ENCODE data around the gene SLC9A8.
"Not testable (repeated sequence)": the region's sequence is repeated elsewhere in the genome, so short reads cannot be mapped to it uniquely, and the experiment has no call there.

Gene SLC9A8

DNA sequence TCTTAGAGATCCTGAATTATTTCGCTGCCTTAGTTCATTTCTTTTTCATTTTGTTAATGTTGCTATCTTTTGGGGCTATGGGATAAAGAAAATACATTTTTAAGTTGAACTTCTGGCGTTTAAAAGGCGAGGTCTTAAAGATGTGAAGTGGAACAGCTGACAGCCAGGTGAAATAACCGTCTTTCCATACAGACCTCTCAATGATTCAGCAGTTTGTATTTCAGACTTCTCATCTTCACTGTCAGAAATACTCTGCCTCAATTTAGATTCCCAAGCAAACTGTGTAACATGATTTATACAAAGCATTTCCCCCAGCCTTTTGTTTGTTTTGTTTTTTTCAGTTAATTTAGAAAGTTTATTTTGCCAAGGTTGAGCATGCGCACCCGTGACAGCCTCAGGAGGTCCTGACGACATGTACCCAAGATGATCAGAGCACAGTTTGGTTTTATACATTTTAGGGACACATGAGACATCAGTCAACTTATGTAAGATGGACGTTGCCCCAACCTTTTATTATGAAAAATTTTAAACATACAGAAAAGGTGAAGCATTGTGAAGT, 40.0 kb downstream of the SLC9A8 start:
- DNase-seq = no peak

DNA sequence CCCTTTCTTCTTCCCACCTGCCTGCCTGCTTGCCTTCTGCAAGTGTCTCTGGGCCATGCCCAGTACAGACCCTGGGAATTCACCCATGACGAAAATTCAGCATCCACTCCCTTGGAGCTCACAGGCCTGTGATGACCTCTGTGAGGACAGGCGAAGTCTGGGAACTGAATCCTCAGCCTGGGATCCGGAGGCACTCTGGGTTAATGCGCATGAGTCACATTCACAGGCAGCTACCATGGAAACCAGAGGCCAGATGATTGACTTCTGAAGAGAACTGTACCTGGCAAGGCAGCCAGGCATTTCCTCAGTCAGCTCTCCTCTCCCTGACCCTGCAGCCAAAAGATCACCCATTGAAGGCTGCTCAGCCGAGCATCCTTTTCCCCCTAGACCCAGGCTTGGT, 41.0 kb downstream of the SLC9A8 start:
- no peak for DNase-seq

DNA sequence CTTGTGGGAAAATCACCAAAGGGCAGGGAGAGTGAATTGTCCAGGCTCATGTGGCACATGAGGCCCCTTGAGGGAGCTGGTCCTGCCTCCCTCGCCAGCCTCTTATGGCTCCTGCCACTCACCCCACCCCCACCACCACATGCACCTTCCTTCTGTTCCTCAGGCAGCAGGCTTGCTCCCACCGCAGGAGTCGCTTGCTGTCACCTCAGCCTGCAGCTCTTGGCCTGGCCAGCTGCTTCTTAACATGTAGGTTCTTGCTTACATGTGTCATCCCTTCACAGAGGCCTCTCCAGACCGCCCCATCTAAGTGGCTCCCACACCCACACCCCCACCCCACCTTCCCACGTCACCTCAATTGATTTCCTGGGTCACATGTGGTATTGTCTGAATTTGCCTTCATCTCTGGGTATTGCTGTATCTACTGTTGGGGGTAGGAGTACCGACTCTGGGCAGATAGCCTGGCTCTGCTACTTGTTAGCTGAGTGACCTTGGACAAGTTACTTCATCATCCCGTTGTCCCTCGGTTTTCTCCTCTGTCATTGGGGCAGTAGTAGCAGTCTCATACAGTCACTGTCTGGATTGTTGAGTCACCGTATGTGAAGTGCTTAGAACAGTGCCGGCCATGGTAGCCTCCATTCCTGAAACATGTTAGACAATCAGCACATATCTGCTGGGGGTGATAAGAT, 41.7 kb downstream of the SLC9A8 start:
- no peak for DNase-seq

DNA sequence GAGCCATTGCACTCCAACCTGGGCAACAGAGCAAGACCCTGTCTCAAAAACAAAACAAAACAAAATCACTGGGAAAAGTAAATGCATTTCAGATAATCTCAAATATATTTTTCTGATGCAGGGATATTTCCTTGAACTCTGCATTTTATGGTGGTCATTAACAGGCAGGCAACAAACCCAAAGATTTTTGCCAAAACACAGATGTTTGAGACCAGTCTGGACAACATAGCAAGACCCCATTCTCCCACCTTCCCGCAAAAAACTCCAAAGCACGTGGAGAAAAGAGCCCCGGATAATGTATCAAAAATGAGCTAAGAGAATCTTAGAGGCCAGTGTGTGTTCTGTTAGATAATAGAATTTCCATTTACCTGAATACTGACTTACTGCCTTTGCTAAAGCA, 44.3 kb downstream of the SLC9A8 start:
- no peak for DNase-seq

DNA sequence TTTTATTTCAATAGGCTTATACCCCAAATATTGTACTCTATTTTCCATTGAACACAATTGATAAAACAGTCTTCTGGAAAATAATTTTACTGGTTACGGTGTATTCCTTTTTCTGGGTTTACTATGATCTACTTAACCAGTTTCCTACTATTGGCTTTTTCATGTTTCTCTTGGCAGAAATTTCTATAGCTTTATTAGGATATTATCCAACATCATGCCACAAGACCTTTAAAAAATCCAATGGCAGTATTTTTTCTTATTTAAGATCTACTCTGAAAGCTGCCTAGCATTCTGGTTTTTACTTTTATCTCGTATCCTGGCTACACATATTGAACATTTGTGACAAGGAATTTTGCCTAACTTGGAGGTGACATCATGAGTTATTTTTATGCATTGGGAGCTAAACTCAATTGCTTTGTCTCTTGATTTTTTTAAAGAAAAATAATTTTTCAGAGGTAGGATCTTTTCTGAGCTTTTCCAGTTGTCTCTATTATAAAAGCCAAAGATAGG, 45.5 kb downstream of the SLC9A8 start:
- no peak for DNase-seq

DNA sequence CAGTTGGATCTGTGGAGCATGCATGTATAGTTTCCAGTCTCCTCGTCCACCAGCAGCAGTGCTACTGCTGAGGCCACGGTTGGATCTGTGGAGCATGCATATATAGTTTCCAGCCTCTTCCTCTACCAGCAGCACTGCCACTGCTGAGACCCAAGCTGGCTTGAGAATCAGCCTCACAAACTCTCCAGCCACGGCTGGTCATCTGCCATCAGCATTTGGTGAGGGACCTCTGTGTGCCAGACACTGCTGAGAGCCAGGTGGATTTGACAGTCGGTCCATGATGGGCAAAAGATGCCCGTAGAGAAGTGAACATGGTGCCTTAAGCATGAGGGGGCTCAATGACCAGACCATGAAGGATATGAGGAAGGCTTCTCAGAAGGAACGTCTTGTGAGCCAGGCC, 46.4 kb downstream of the SLC9A8 start:
- DNase-seq = no peak

DNA sequence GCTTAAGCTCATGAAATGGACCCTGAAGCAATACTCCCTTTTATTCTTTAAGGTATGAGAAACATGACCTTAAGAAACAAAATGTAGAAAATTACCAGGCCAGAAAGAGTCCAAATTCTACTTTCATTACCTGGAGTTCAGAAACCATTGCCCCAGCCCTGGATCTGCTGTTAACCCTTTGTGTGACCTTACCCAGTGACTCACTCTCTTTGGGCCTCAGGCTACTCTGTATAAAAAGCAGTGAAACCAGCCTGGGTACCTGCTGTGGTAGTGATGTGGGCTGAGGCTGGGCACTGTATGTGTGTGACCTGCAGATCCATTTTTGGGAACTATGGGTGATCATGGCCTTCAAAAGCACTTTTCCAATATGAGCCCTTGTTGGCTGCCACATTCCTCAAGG, 47.2 kb downstream of the SLC9A8 start:
- no peak for DNase-seq

DNA sequence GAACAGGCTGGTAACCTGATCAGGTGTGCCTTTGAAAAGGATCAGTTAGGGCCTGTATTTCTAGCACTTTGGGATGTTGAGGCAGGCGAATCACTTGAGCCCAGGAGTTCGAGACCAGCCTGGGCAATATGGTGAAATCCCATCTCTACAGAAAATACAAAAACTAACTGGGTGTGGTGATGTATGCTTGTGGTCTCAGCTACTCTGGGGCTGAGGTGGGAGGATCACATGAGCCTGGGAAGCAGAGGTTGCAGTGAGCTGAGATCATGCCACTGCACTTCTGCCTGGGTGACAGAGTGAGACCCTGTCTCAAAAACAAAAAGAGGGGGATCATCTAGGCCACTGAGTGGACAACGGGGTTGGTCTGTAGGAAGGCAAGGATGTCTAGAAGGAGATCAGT, 48.6 kb downstream of the SLC9A8 start:
- DNase-seq = not testable (repeated sequence)

DNA sequence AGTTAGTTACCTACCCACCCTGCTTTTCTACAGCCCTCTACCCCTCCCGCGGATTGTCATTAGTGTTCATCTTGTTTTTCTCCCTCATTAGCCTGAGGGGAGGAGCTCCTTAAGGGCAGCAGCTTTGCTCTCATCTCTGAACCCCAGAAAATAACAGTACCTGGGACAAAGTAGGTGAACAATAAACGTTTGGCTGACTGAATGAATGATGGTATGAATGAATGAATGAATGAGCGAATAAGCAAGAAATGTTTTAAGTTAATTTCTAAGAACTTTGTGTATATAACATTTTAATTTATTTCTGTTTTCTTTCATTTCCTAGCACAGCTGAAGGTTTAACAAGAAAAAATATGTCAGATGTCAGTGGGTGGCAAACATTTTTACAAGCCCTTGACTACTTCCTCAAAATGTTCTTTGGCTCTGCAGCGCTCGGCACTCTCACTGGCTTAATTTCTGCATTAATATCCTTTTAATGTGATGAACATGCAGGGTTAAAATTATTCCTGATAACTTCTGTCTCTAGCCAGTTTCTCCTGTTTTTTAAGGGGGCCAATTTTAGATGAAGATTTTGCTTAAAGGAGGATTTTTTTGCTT, 50.1 kb downstream of the SLC9A8 start:
- no peak for DNase-seq

DNA sequence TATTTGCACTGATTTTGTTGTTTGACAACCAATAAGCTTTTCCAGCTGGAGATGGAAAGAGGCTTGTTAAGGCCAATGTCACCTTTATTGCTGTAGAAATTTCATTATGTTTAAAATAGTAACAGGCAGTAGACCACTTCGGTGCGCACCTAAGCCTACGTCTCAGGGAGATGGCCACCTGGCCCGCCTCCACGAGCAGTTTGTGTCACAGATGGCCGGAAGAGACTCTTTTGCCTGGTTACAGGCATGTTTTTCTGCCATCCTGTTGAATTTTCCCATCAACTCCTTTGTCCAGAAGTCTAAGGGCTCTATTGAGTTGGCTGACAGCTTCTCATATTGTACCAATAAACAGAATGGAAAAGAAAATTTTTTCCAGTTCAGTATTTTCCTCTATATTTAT, 51.0 kb downstream of the SLC9A8 start:
- no peak for DNase-seq

DNA sequence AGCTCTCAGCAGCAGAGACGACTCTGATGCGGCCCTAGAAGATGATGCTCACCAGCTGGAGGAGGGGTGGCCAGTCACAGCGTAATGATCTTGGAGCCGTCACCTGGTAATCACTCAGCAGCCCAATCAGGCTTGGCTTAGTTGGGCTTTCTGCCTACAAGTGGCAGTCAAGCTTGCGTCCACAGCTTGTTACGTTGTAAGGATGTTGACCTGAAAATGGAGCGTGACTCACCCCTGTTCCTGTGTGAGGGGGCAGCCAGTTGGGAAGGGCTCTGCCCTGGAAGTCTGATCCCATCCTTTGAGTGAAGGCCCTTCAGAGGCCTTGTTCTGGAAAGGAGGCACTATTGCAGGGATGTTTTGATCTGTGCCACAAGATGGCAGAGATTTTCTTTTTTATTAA, 52.9 kb downstream of the SLC9A8 start:
- no peak for DNase-seq

DNA sequence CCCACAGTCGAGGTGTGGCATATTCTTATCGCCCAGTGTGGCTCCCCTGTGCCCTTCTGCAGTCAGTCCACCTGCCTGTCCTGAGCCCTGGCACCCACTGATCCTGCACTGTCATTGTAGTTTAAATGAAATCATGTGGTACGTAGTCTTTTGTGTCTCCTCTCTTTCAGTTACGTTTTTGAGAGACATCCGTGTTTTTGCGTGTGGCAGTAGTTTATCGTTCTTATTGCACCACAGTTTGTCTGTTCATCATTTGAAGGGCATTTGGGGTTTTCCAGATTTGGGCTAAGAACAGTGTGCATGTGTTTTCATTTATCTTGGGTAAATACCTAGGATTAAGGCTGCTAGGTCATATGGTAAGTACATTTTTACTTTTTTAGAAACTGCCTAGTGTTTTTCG, 53.4 kb downstream of the SLC9A8 start:
- peak; percentile 44 for DNase-seq

DNA sequence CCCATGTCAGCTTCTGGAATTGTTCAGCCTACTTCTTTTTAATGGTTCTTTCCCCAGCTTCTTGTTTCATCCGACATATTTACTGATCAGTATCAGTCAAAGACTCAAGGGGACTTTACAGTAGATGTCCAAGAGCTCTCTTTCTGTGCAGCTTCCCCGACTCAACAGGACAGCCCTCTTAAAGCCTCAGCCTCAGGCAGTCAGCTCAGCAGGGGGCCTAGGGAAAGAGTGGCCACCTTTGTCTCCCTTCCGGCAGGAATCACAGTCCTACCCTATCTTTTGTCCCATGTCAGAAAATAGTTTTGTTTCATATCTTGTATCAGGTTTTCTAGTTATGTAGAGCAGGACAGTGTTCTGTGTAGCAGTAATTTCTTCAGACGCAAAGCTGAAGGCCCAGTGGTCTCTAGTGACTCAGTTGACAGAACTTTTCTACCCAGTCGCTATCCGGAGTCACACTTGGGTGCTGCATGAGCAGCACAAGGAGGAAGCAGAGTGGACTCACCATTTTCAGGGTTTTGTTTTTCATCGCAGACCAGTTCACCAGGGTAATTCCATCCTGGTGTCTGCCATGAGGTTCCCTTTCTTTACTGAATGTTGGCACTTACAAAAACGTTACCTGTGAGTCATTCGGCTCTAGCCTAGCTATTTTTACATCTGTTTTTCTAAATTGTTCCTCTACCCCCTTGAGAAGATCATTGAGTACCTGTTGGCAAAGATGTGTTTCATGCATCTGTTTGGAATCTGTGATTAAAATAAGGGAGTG, 55.0 kb downstream of the SLC9A8 start:
- no peak for DNase-seq

DNA sequence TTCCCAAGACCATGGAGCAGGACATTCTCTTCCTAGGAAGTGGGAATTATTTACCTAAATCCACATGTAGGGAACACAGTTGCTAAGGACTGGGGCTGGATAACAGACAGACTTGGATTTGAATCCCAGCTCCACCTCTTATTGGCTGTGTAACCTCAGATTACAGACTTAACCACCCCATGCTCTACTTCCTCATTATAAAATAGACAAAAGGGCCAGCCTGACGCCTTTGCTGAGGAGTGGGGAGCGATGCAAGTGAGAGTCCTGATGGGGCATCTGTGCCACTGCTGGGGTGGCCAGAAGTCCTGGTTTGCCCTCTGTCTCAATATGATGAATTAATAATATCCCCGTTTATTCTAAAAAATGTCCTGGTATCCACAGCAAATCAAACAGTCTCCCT, 55.9 kb downstream of the SLC9A8 start:
- no peak for DNase-seq

DNA sequence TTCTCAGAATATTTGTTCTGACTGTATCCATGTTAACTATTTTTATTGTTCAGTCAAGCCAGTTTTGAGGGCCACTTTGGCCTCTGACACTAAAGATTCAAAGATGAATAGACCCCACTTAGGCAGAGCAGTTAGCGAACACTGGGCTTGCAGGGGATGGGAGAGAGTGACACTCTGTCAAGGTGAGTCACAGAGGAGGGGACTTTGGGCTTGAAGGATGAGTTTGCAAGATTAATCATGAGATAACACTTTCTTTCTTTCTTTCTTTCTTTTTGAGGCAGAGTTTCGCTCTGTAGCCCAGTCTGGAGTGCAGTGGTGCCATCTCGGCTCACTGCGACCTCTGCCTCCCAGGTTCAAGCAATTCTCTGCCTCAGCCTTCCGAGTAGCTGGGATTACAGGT, 56.3 kb downstream of the SLC9A8 start:
- DNase-seq = peak; percentile 39

DNA sequence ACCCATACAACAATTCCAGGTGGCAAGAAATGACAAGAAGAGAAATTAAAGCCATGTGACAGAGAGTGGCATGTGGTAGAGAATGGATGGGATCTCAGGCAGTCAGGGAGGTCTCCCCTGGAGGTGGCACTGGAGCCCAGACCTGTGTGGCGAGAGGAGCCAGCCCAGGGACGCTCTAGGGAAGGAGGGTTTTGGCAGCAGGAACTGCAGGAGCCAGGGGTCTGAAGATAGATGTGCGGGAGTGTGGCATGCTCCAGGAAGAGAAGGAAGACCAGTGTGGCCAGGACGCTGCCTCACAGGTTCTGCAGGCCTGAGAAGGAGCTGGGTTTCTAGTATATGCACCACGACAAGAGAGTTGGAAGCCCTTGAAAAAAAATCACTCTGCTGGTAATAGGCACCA, 57.6 kb downstream of the SLC9A8 start:
- no peak for DNase-seq

DNA sequence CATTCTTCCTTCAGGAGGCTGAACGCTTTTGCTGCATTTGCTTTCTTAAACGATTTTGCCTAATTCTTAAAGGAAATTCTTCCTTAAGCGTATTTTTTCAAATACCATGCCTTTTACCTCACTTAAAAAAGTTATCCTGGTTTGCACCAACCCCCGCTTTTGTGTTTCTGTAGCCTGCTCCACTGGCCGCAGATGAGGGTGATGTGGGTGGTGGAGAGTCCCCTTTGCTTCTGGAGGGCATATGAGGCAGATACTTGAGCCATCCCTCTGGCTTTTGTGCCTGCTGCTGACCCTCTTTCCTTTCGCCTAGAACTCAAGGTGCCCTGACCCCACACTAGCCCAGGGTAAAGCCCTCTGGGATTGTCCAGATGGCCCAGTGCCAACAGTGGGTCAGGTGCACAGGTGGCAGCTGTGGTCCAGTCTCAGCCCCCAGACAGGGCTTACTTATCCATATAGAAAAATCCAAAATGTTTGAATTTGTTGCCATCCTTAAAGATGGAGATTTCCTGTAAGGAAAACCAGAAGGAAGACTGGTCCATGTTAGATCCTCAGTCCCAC, 58.8 kb downstream of the SLC9A8 start:
- DNase-seq = no peak

DNA sequence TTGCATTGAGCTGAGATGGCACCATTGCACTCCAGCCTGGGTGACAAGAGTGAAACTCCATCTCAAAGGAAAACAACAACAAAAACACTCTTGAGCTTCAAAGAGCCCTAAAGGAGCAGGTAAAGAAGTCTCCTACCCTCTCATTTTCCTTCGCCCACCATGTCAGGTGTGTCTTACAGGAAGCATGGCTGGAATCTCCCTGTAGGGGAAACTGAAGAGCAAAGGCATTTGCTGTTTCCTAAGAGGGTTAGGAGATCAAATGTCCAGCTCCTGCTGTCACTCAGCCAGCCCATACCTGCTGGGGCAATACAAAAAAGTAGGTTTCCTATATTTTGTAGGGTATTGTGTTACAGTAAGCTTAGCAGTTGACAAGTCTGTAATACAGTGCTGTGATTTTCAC, 59.4 kb downstream of the SLC9A8 start:
- DNase-seq = no peak

DNA sequence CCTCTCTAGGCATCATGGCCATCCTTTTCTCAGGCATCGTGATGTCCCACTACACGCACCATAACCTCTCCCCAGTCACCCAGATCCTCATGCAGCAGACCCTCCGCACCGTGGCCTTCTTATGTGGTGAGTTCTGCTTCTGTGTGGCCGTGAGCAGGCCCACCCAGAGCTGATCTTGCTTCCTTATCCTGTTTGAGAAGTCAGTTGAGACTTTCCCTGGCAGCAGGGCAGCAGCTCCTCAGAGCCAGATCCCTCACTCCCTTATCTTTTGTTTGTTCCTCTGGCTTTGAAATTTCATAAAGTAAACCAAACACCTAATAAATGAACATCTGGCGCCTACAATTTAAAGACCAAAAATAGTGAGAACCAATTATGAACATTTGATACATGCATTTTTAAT, 62.1 kb downstream of the SLC9A8 start:
- DNase-seq = no peak

DNA sequence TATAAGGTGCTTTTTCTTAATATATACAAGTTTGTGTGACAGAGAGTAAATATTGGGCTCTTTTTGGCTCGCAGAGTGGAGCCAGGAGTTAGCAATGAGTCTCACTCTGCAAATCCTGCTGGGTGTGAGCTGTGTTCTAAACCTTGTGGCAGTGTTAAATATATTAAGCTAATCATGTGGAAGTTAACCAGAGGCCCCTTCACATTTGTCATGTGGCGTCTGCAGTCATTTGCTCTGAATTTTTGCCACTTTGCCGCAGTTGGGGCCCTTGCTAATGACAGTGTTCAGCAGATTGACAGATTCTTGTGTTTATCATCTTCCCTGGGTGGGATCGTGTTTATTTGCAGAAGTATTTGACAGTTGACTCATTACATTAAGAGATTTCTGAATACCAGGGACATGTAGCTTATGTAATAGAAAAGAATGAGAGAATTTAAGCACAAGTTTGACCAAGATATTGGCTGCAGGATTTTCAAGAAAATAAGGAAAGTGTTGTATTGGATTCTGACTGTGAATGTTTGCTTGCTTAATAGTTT, 64.8 kb downstream of the SLC9A8 start:
- no peak for DNase-seq

DNA sequence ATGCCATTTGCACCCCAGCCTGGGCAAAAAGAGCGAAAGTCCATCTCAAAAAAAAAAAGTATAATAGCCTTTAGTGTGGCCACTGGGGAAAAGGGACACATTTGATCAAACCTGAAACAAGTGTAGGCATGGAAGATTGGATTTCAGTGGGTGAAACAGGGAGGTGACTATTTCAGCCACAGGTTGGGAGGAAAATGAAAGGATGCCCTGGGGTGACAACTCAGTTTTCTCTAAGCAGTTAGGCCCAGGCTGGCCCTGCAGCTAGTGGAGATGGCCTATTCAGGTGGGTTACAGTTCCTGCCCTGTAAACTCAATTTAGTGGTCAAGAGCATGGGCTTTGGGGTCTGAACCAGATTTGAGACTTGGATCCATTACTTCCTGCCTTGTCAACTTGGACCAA, 66.3 kb downstream of the SLC9A8 start:
- DNase-seq = no peak

DNA sequence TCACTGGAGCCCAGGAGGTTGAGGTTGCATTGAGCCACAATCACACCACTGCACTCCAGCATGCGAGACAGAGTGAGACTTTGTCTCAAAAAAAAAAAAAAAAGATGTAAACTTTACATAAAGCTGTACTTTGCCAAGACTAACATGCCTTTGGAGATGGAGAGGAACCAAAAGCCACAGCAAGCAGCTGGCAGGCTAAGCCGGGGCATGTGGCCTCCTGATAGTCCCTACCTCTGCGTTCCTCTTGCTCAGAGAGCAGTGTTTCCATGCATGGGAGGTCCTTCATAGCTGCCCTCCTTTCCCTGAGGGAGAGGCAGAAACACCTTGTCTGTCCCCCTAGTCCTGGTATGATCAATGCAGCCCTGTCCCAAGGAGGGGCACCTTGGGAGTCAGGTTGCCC, 67.5 kb downstream of the SLC9A8 start:
- no peak for DNase-seq

DNA sequence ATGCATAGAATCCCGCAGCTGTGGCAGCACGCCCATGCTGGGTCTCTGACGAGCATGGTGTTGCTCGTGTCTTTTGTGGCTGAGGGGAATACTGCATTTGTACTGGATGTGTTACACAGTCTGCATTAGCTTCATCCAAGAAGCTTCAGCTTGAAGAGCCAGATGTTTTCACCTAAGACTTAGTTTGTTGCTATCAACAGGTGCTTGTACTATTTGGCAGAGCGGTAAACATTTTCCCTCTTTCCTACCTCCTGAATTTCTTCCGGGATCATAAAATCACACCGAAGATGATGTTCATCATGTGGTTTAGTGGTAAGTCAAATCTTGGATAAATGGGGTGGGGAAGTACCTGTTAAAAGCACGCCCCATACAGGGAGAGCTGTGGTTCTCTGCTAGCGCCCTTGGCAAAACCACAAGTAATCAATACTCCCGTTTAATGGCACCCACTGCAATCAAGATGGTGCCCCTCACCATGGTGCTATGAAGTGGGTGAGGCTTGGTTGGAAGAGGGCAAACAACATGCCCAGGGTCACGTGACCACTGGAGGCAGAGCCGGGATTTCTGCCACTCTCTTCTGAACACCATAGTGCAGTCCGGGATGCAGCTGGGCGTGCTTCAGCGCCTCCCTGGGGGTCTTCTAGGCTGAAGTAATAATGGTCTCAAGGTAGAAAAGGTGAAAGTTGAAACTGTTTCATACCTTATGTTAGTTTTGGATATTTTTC, 68.3 kb downstream of the SLC9A8 start:
- DNase-seq = no peak
